ENCODE results near the gene GPD1L.
"Not testable (repeated sequence)": the region's sequence is repeated elsewhere in the genome, so short reads cannot be mapped to it uniquely, and the experiment has no call there.

GPD1L gene

GRCh38 chr3:32186097-32186496 lies 79.7 kb downstream of the GPD1L start:
- no peak for FAIRE-seq

GRCh38 chr3:32186876-32187275 lies 80.5 kb downstream of the GPD1L start:
- FAIRE-seq, result no peak

- no peak for FAIRE-seq
Measured at GRCh38 chr3:32189693-32190092, 83.3 kb downstream of the GPD1L start.

GRCh38 chr3:32190556-32190955 lies 84.1 kb downstream of the GPD1L start:
- not testable (repeated sequence) for FAIRE-seq

GRCh38 chr3:32193101-32193500 lies 86.7 kb downstream of the GPD1L start:
- no peak for FAIRE-seq

GRCh38 chr3:32194653-32195052 lies 88.2 kb downstream of the GPD1L start:
- no peak for FAIRE-seq

- no peak for FAIRE-seq
Measured at GRCh38 chr3:32195995-32196540, 89.6 kb downstream of the GPD1L start.

GRCh38 chr3:32197991-32198390 lies 91.6 kb downstream of the GPD1L start:
- no peak for FAIRE-seq

GRCh38 chr3:32198714-32199113 lies 92.3 kb downstream of the GPD1L start:
- no peak for FAIRE-seq

- FAIRE-seq, result no peak
Measured at GRCh38 chr3:32200490-32200889, 94.1 kb downstream of the GPD1L start.

GRCh38 chr3:32200992-32201758 lies 94.8 kb downstream of the GPD1L start:
- FAIRE-seq, result no peak

GRCh38 chr3:32202496-32202895 lies 96.1 kb downstream of the GPD1L start:
- FAIRE-seq, result no peak

GRCh38 chr3:32203854-32204253 lies 97.4 kb downstream of the GPD1L start:
- no peak for FAIRE-seq

- FAIRE-seq, result no peak
Measured at GRCh38 chr3:32208447-32208846, 102.0 kb downstream of the GPD1L start.

- FAIRE-seq, result no peak
Measured at GRCh38 chr3:32215185-32215584, 108.8 kb downstream of the GPD1L start.

GRCh38 chr3:32216172-32216783 lies 109.9 kb downstream of the GPD1L start:
- FAIRE-seq, result no peak

GRCh38 chr3:32217339-32217738 lies 110.9 kb downstream of the GPD1L start:
- no peak for FAIRE-seq

Data from endometrium (tissue), 2 donors.